Colonic mucosa (tissue), 4 donors: ENCODE measurements around the gene ETV5. TPM values are rescaled to one million over a fixed set of nuclear protein-coding genes. Genes with fewer than 3 reads are reported as not detected.

Experiments
- DNase-seq: peaks from one replicate; pipeline ENCODE4 v3.0.0-alpha.2; 2020
- H3K27ac ChIP-seq: fragments of 200-600 bp; one replicate; pipeline ENCODE4 v1.8.0; 2021
- H3K27me3 ChIP-seq: fragments of 200-600 bp; one replicate; pipeline ENCODE4 v1.8.0; 2021
- H3K36me3 ChIP-seq: fragments of 200-600 bp; one replicate; pipeline ENCODE4 v1.8.0; 2021
- H3K4me1 ChIP-seq: fragments of 200-600 bp; one replicate; pipeline ENCODE4 v1.8.0; 2021; ENCODE audit warnings: mild to moderate bottlenecking
- H3K4me3 ChIP-seq: fragments of 200-600 bp; one replicate; pipeline ENCODE4 v1.8.0; 2021
- H3K9ac ChIP-seq, 2 donors: one replicate each; pipeline ENCODE4 v1.7.0; 2013; ENCODE audit warnings: control low read depth in 2 of 2, low read depth in 2 of 2, low read length in 2 of 2
- H3K9me3 ChIP-seq: fragments of 200-600 bp; one replicate; pipeline ENCODE4 v1.8.0; 2021
- CTCF ChIP-seq: fragments of 200-600 bp; IDR thresholded peaks from one replicate; pipeline ENCODE4 v1.8.0; 2022; ENCODE audit warnings: antibody characterized with exemption, mild to moderate bottlenecking
- intact Hi-C: fragments of 100-400 bp; cut with DNase I; formaldehyde crosslinking; loops from one replicate; pipeline ENCODE4 v1.14.1; 2022
- total RNA-seq, 2 donors: library from RNA; stranded (reverse); fragmentation: NEBNext Ultra II Directional in 1 of 2; extraction: Animal tissue kit (Norgen Biotek cat#: 25700) in 1 of 2; gene quantifications; one replicate each; pipeline ENCODE4 v1.2.1, GENCODE V29; 2021
- donor health status: healthy.
- donor health status: DM: no; HTN: no; CAD: no.
- donor health status: DM: no; HTN: no; CAD: no.

The ETV5 gene
- total RNA-seq, 2 donors from 2014 or later: 3.1 TPM

DNA sequence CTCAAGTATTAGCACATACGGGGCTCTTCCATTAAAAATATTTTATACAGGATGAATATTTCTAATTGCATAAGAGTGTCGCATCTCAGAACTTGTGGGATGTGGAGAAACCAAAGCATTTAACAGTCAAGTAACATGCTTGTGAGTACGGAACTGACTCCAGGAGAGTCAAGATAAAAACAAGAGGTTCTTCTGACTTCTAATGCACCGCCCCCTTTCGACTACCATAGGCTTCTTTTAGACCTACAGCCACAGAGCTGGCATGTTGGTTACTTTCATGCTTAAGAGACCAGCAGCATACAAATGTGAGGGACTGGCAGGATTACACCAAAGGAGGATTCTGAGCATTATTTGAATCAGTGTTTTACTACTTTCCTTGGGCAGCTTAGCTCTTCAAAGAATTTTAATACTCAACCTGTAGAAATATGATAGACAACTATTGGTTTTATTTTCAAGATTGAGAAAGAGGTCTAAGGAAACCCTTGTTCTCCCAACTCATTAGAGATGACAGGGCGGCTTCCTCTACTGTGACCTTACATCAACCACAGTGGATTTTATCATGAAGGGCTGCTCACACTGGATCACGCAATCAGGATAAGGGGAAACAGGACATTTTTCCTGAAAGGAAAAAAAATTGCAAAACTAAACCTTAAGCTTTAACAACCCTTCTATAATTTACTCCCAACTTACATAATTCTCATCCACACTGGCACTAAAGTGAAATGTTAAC is 14.0 kb downstream of the ETV5 start:
- H3K4me3 ChIP-seq: no peak overlapping the region
- peaks cover 13% of the 10 kb centered on the region for H3K4me1 ChIP-seq
- intact Hi-C loops: no loop called here
- no peak overlapping the region for H3K27ac ChIP-seq
- no peak for DNase-seq
- no peaks in the 10 kb centered on the region for H3K27me3 ChIP-seq
- H3K9me3 ChIP-seq: no peaks in the 10 kb centered on the region
- TF ChIP-seq CTCF: no peak
- no peak overlapping the region for H3K9ac ChIP-seq
- H3K36me3 ChIP-seq: no peaks in the 10 kb centered on the region

GRCh38 chr3:186094271-186094670 is 14.6 kb downstream of the ETV5 start:
- Histone ChIP-seq H3K4me3 (no peak overlapping the region), H3K9me3 (no peaks in the 10 kb centered on the region), H3K9ac (no peak overlapping the region), H3K36me3 (no peaks in the 10 kb centered on the region), H3K4me1 (peaks cover 13% of the 10 kb centered on the region), H3K27ac (no peak overlapping the region), H3K27me3 (no peaks in the 10 kb centered on the region)
- intact Hi-C loops: no loop called here
- no peak for TF ChIP-seq CTCF
- DNase-seq: no peak

GRCh38 chr3:186093271-186093900 is 15.5 kb downstream of the ETV5 start:
- Histone ChIP-seq H3K27me3 (no peaks in the 10 kb centered on the region), H3K4me1 (peaks cover 13% of the 10 kb centered on the region), H3K9me3 (no peaks in the 10 kb centered on the region), H3K9ac (no peak overlapping the region), H3K36me3 (no peaks in the 10 kb centered on the region), H3K27ac (no peak overlapping the region), H3K4me3 (no peak overlapping the region)
- intact Hi-C loops: no loop called here
- no peak for TF ChIP-seq CTCF
- no peak for DNase-seq

DNA sequence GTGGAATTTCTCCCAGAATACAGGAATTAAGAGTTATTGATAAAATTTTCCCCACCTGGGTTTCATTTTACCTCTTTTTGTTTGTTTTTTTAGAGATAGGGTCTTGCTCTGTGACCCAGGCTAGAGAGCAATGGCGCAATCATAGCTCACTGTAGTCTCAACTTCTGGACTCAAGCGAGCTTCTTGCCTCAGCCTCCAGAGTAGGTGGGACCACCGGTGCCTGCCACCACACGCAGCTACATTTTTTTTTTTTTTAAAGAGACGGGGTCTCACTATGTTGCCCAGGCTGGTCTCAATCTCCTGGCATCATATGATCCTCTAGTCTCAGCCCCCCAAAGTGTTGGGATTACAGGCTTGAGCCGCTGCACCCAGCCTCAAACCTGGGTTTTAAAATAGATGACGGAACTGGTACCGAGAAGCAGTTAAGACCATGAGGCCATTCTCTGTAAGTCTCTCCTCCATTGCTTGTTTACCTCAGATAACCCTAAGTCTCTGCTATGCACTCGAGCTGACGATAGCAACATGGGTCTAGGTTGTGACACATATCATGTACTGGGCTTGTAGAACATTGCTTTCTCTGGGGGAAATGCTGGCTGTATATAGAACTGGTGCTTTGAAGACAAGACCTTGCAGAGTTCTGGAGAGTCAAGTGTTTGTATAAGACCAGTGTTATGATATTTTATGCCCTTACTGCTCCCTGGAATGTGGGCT is 16.4 kb downstream of the ETV5 start:
- Histone ChIP-seq H3K4me1 (peaks cover 10% of the 10 kb centered on the region), H3K9me3 (no peaks in the 10 kb centered on the region), H3K27ac (no peak overlapping the region), H3K4me3 (no peak overlapping the region), H3K9ac (no peak overlapping the region), H3K27me3 (no peaks in the 10 kb centered on the region), H3K36me3 (no peaks in the 10 kb centered on the region)
- DNase-seq: no peak
- intact Hi-C loops: no loop called here
- no peak for TF ChIP-seq CTCF

DNA sequence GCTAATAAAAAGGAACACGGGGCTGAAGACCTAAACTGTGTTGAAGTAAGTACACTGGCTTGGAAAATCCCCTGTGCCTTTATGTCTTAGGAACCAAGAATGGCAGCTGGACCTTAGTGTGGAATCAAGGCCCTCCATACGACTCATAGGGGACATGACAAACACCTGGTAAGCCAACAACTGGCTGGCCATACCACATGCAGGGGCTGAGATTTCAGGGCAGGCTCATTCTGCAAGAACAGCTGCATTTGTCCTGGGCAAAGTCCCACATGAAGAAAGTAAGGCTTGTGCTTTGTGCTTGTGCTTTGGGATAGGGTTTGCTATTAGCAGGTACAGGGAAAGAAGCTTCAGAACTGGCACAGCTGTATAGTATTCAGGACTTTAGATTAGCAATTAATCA is 18.0 kb downstream of the ETV5 start:
- Histone ChIP-seq H3K9ac (no peak overlapping the region), H3K27me3 (no peaks in the 10 kb centered on the region), H3K9me3 (no peaks in the 10 kb centered on the region), H3K4me1 (no peaks in the 10 kb centered on the region), H3K36me3 (no peaks in the 10 kb centered on the region), H3K27ac (no peak overlapping the region), H3K4me3 (no peak overlapping the region)
- intact Hi-C loops: no loop called here
- no peak for TF ChIP-seq CTCF
- no peak for DNase-seq
